K562 (cell line): ENCODE data around the gene DAP. TPM values are rescaled to one million over a fixed set of nuclear protein-coding genes. Genes with fewer than 3 reads are reported as not detected.

Source experiments
- BRCA1 ChIP-seq, 2 experiments: fragments of 450-650 bp in 1 of 2; sonication (generic) in 1 of 2; formaldehyde crosslinking in 1 of 2; IDR thresholded peaks; 2 replicates each; pipeline versions ENCODE4 v1.5.0 to v1.6.1; 2017 to 2020; ENCODE audit warnings: mild to moderate bottlenecking in 1 of 2, missing genetic modification reagents in 1 of 2
- CBX8 ChIP-seq: fragments of 200-600 bp; sonication (generic); IDR thresholded peaks from 2 replicates; pipeline ENCODE4 v1.6.1; 2012; ENCODE audit warnings: borderline replicate concordance, mixed run types, low read depth, mild to moderate bottlenecking, moderate library complexity, mixed read lengths, low read length, control low read depth, inconsistent platforms; ENCODE audit not compliant: poor library complexity, severe bottlenecking; ENCODE audit errors: extremely low read depth
- CHD4 ChIP-seq: fragments of 200-600 bp; sonication (generic); IDR thresholded peaks from 3 replicates; pipeline ENCODE4 v1.6.1; 2012; ENCODE audit warnings: low read depth, mild to moderate bottlenecking, mixed read lengths, low read length, inconsistent platforms; ENCODE audit not compliant: insufficient read depth, insufficient replicate concordance, poor library complexity, severe bottlenecking
- GABPB2 ChIP-seq: fragments of 250-450 bp; sonication (Bioruptor Pico); conservative IDR thresholded peaks from 2 replicates; pipeline ENCODE4 v1.5.1; 2021; ENCODE audit warnings: mild to moderate bottlenecking
- ID3 ChIP-seq, 2 experiments: fragments of 250-450 bp in 1 of 2; fragments of 450-650 bp in 1 of 2; sonication (Bioruptor Pico) in 1 of 2; IDR thresholded peaks; 2 replicates each; pipeline versions ENCODE4 v1.6.1 to v1.8.0; 2016 to 2021; ENCODE audit warnings: mild to moderate bottlenecking in 2 of 2, moderate library complexity in 2 of 2, missing compliant biosample characterization in 1 of 2, missing genetic modification characterization in 1 of 2
- JUN ChIP-seq, 2 experiments: sonication (generic) in 1 of 2; formaldehyde crosslinking in 1 of 2; IDR thresholded peaks; 2 replicates each; pipeline versions ENCODE4 v1.6.1 to v1.8.0; 2012 to 2022; ENCODE audit warnings: borderline replicate concordance in 2 of 2, mild to moderate bottlenecking in 2 of 2, improper control_type of control experiment in 1 of 2, low read depth in 1 of 2, low read length in 1 of 2, missing genetic modification reagents in 1 of 2
- JUND ChIP-seq, 2 experiments: IDR thresholded peaks; 2 replicates in 1 of 2; 3 replicates in 1 of 2; pipeline ENCODE4 v1.6.1; 2011; ENCODE audit warnings: borderline replicate concordance in 2 of 2, low read depth in 2 of 2, low read length in 2 of 2, improper control_type of control experiment in 1 of 2, missing biosample characterization in 1 of 2, missing genetic modification characterization in 1 of 2, missing genetic modification reagents in 1 of 2
- KDM4B ChIP-seq, 2 experiments: fragments of 450-650 bp in 1 of 2; sonication (generic) in 1 of 2; IDR thresholded peaks; 2 replicates each; pipeline ENCODE4 v1.6.1; 2016 to 2017; ENCODE audit warnings: borderline replicate concordance in 2 of 2, antibody characterized with exemption in 1 of 2, low read depth in 1 of 2, mild to moderate bottlenecking in 1 of 2
- NFATC3 ChIP-seq: fragments of 450-650 bp; IDR thresholded peaks from 2 replicates; pipeline ENCODE4 v1.6.1; 2017; ENCODE audit warnings: mild to moderate bottlenecking
- PPARD ChIP-seq: fragments of 250-450 bp; sonication (Bioruptor Pico); IDR thresholded peaks from 2 replicates; pipeline ENCODE4 v1.8.0; 2022; ENCODE audit warnings: inconsistent platforms, mild to moderate bottlenecking, moderate library complexity
- PRDM10 ChIP-seq: fragments of 450-650 bp; IDR thresholded peaks from 2 replicates; pipeline ENCODE4 v1.6.1; 2018; ENCODE audit not compliant: partially characterized antibody
- RNF2 ChIP-seq: sonication (generic); IDR thresholded peaks from 2 replicates; pipeline ENCODE4 v1.6.1; 2016
- SFPQ ChIP-seq: fragments of 200-400 bp; formaldehyde crosslinking; IDR thresholded peaks from 2 replicates; pipeline ENCODE4 v1.6.1; 2017; ENCODE audit warnings: mild to moderate bottlenecking, low read depth, low read length, moderate library complexity
- SIX5 ChIP-seq, 2 experiments: IDR thresholded peaks; 2 replicates each; pipeline ENCODE4 v1.6.1; 2011; ENCODE audit warnings: low read length in 2 of 2, borderline replicate concordance in 1 of 2, low read depth in 1 of 2, mild to moderate bottlenecking in 1 of 2, moderate library complexity in 1 of 2; ENCODE audit not compliant: insufficient read depth in 1 of 2
- TCF7L2 ChIP-seq: fragments of 150-350 bp; IDR thresholded peaks from 2 replicates; pipeline ENCODE4 v1.6.1; 2016; ENCODE audit warnings: low read depth, mild to moderate bottlenecking, low read length, moderate library complexity
- ZC3H8 ChIP-seq: fragments of 450-650 bp; IDR thresholded peaks from 2 replicates; pipeline ENCODE4 v1.6.1; 2017
- ZKSCAN3 ChIP-seq: fragments of 250-450 bp; sonication (Bioruptor Pico); IDR thresholded peaks from 2 replicates; pipeline ENCODE4 v1.4.0; 2020
- ZNF668 ChIP-seq: fragments of 250-450 bp; sonication (Bioruptor Pico); IDR thresholded peaks from 2 replicates; pipeline ENCODE4 v1.8.0; 2022; ENCODE audit warnings: mild to moderate bottlenecking, inconsistent platforms
- polyA plus RNA-seq, 8 experiments: library from polyadenylated mRNA; depleted of rRNA in 4 of 8; stranded (reverse) in 5 of 8; unstranded in 3 of 8; fragments of >200 nt; fragmentation: Nextera tagmentation in 2 of 8; fragmentation: Illumina TruSeq in 1 of 8; extraction: Ambion mirVana in 2 of 8; extraction: Trizol in 1 of 8; gene quantifications; 2 replicates each; pipeline versions ENCODE4 v1.2.1 to v1.2.3, GENCODE V29; 2011 to 2014; ENCODE audit warnings: inconsistent platforms in 1 of 8, missing spikeins in 1 of 8
- total RNA-seq, 7 experiments: library from RNA; depleted of rRNA in 6 of 7; stranded (reverse); fragments of >200 nt in 6 of 7; fragmentation: Illumina TruSeq in 2 of 7; extraction: Trizol in 2 of 7; gene quantifications; 2 replicates each; pipeline versions ENCODE4 v1.2.1 to v1.2.3, GENCODE V29; 2011 to 2021; ENCODE audit warnings: low replicate concordance in 1 of 7

The DAP gene
- total and polyA plus RNA-seq, 9 of the 15 experiments (the other 6 are each of a cell fraction or from before 2014, with no cell fraction given), result 14.1 to 151 (median 34.5) TPM

DNA sequence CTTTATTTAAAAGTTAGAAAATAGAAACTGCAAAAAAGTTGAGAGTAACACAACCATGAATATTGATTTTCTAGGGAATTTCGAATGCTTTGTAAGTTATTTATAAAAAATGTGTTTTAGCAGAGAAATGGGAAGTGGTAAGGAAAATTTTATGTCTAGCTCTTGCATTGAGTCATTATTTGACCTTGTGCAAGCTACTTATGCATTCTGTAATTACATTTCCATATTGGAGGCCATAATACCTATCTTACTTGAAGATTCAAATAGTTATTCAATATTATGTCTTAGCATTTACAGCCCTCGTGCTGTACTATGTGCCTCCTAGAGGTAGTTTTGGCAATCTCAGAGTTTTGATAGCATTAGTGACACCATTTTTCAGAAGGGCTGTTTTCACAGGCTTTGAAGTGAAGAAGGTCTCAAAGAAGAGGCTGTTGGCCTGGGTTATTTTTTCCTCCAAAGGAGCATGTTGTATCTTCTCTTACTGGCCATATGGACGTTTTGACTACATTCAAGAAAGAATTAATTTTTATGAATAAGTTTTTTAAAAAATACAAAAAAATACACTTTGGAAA, 7.4 kb upstream of the DAP start (continued):
- no peak for TF ChIP-seq ID3 (CRISPR knock-in tag; IDR thresholded peaks at IDR 0.05)
- 0 out of 2 replicates have a peak, but pooled peaks have one; percentile 56 for TF ChIP-seq ID3 (tag; IDR thresholded peaks at IDR 0.05)
- TF ChIP-seq CHD4, result no peak
- TF ChIP-seq PRDM10, result no peak
- no peak for TF ChIP-seq ZC3H8
- TF ChIP-seq GABPB2 (CRISPR knock-in tag), result no peak
- TF ChIP-seq NFATC3, result no peak
- no peak for TF ChIP-seq ZKSCAN3 (CRISPR knock-in tag)
- no peak for TF ChIP-seq RNF2
- no peak for TF ChIP-seq TCF7L2
- TF ChIP-seq SFPQ, result no peak
- no peak for TF ChIP-seq JUND (IDR thresholded peaks at IDR 0.05; ENCODE audit: borderline replicate concordance, low read depth, low read length)
- no peak for TF ChIP-seq JUND (tag; IDR thresholded peaks at IDR 0.05; ENCODE audit: borderline replicate concordance, low read depth, low read length)
- no peak for TF ChIP-seq PPARD
- peak; percentile 55; the same call in 1 of the 2 replicates for TF ChIP-seq ZNF668 (CRISPR knock-in tag)
- no peak for TF ChIP-seq JUN (IDR thresholded peaks at IDR 0.05; ENCODE audit: borderline replicate concordance, low read depth, low read length)
- no peak for TF ChIP-seq JUN (CRISPR knock-in tag; IDR thresholded peaks at IDR 0.05; ENCODE audit: borderline replicate concordance)
- no peak for TF ChIP-seq BRCA1 (IDR thresholded peaks at IDR 0.05)
- no peak for TF ChIP-seq BRCA1 (CRISPR knock-in tag; IDR thresholded peaks at IDR 0.05)
- no peak for TF ChIP-seq CBX8
- TF ChIP-seq SIX5 (IDR thresholded peaks at IDR 0.05; ENCODE audit: borderline replicate concordance in 1 of 2, insufficient read depth in 1 of 2, low read depth in 1 of 2, low read length in 2 of 2), result no peak
- no peak for TF ChIP-seq KDM4B (IDR thresholded peaks at IDR 0.05; ENCODE audit: borderline replicate concordance in 2 of 2, low read depth in 1 of 2)
